ENCODE measurements around the gene SLC35B3.

DNA sequence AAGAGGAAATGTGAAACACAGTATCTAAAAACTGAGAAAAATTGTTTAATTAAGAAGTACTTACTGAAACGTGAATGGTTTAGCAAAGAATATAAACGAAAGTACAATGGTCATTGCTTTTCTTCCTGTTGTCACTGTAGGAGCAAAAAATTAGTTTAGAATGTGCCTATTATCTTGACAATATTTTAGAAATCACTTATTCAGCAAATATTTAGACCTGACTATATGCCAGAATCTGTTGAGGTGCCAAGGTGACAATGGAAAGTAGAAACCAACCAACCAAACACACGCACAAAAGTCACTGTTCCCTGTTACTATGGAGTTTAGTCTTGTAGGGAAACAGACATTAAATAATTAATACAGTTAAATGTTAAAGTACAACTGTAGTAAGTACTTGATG, 20.5 kb downstream of the SLC35B3 start:
- TF ChIP-seq, protein P1, sequence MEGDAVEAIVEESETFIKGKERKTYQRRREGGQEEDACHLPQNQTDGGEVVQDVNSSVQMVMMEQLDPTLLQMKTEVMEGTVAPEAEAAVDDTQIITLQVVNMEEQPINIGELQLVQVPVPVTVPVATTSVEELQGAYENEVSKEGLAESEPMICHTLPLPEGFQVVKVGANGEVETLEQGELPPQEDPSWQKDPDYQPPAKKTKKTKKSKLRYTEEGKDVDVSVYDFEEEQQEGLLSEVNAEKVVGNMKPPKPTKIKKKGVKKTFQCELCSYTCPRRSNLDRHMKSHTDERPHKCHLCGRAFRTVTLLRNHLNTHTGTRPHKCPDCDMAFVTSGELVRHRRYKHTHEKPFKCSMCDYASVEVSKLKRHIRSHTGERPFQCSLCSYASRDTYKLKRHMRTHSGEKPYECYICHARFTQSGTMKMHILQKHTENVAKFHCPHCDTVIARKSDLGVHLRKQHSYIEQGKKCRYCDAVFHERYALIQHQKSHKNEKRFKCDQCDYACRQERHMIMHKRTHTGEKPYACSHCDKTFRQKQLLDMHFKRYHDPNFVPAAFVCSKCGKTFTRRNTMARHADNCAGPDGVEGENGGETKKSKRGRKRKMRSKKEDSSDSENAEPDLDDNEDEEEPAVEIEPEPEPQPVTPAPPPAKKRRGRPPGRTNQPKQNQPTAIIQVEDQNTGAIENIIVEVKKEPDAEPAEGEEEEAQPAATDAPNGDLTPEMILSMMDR (IDR thresholded peaks at IDR 0.05 in 8 of 11, conservative IDR thresholded peaks at IDR 0.05 in 3 of 11): no peak
- TF ChIP-seq POLR2A (IDR thresholded peaks at IDR 0.05) (no peak), POLR2AphosphoS5 (IDR thresholded peaks at IDR 0.05) (no peak)
